A673 (cell line): ENCODE measurements around the gene MOB2. TPM values are rescaled to one million over a fixed set of nuclear protein-coding genes. Genes with fewer than 3 reads are reported as not detected.

Experiments
- BruUV-seq: library from RNA; stranded (reverse); fragments of 400-500 nt; replicated peaks from 2 replicates; lab custom pipeline; 2021; lab: Mats Ljungman, UMichigan
- CTCF ChIA-PET: fragments of 300-600 bp; sonication (Branson Sonifier 250); formaldehyde crosslinking; loops from one replicate; lab custom pipeline; 2022; ENCODE audit warnings: antibody characterized with exemption; lab: Charles Lee
- POLR2A ChIA-PET: fragments of 300-600 bp; sonication (Branson Sonifier 250); formaldehyde crosslinking; loops from one replicate; lab custom pipeline; 2022; ENCODE audit warnings: antibody characterized with exemption; ENCODE audit not compliant: low non-redundant PET; lab: Charles Lee
- DNase-seq: peaks from one replicate; pipeline ENCODE4 v3.0.0-alpha.2; 2015; ENCODE audit warnings: low spot score
- H3K27ac ChIP-seq: fragments of 200-600 bp; sonication (generic); 2 replicates; pipeline ENCODE4 v1.5.1; 2016; ENCODE audit warnings: mixed run types, low read depth, mild to moderate bottlenecking, mixed read lengths, antibody characterized with exemption, low read length; ENCODE audit not compliant: poor library complexity, severe bottlenecking
- H3K27me3 ChIP-seq: fragments of 200-600 bp; sonication (generic); replicated peaks from 2 replicates; pipeline ENCODE4 v1.6.1; 2017; ENCODE audit warnings: mixed run types, low read depth, mild to moderate bottlenecking, mixed read lengths, antibody characterized with exemption, low read length; ENCODE audit not compliant: insufficient read depth, poor library complexity
- H3K36me3 ChIP-seq: fragments of 200-600 bp; sonication (generic); 2 replicates; pipeline ENCODE4 v1.6.1; 2016; ENCODE audit warnings: mixed run types, mild to moderate bottlenecking, mixed read lengths, antibody characterized with exemption, low read length; ENCODE audit not compliant: insufficient read depth, poor library complexity, severe bottlenecking
- H3K4me1 ChIP-seq: fragments of 200-600 bp; sonication (generic); 2 replicates; pipeline ENCODE4 v1.6.1; 2017; ENCODE audit warnings: mixed run types, mild to moderate bottlenecking, mixed read lengths, antibody characterized with exemption, low read length; ENCODE audit not compliant: insufficient read depth, poor library complexity, severe bottlenecking
- H3K4me3 ChIP-seq: fragments of 200-600 bp; sonication (generic); 2 replicates; pipeline ENCODE4 v1.5.1; 2016; ENCODE audit warnings: low read depth, mixed run types, mild to moderate bottlenecking, mixed read lengths, low read length; ENCODE audit not compliant: poor library complexity, severe bottlenecking
- H3K9me3 ChIP-seq: fragments of 200-600 bp; sonication (generic); 2 replicates; pipeline ENCODE4 v1.6.1; 2016; ENCODE audit warnings: mixed run types, low read depth, mild to moderate bottlenecking, mixed read lengths, antibody characterized with exemption, low read length; ENCODE audit not compliant: poor library complexity, severe bottlenecking
- EZH2 ChIP-seq: fragments of 200-600 bp; sonication (generic); IDR thresholded peaks from 2 replicates; pipeline ENCODE4 v1.6.1; 2017; ENCODE audit warnings: borderline replicate concordance, low read depth, mild to moderate bottlenecking, mixed read lengths, antibody characterized with exemption, low read length; ENCODE audit not compliant: poor library complexity, severe bottlenecking
- intact Hi-C: fragments of 100-400 bp; cut with micrococcal nuclease; formaldehyde crosslinking; loops from one replicate; pipeline ENCODE4 v1.10.0; 2022; ENCODE audit not compliant: unreplicated experiment
- total RNA-seq: library from RNA; stranded (reverse); gene quantifications from 2 replicates; pipeline ENCODE4 v1.2.3, GENCODE V29; 2021
- TF ChIP-seq, protein P1 (sequence below): fragments of 300-800, 200-600 bp; sonication (generic); conservative IDR thresholded peaks from 2 replicates; pipeline ENCODE4 v1.5.1; 2017; ENCODE audit warnings: low read depth, mild to moderate bottlenecking, antibody characterized with exemption, low read length, moderate library complexity, mixed read lengths

Gene MOB2
- total RNA-seq, 1 experiment from 2014 or later, result 14.7 TPM

DNA sequence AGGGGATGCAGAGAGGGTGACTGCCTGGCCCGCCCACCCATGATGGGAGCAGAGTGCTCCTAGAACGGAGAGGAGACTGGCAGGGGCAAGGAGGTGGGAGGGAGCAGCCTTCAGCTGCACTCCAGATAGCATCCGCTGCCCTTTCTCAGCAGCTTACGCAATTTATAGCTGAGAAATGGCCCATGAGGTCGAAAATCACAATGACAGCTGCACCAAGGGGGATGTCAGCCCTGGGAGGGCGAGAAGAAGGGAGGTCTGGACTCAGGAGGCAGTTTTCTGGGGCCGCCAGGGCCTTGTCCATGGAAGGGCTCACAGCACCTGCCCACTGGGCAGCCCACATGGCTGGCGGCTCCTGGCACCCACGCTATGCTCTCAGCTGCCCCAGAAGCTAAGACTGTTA is 17.6 kb upstream of the MOB2 start:
- ChIA-PET POLR2A (no interaction called here), CTCF (no interaction called here)
- no peak for DNase-seq
- no peaks in the 10 kb centered on the region for H3K36me3 ChIP-seq
- H3K9me3 ChIP-seq, result no peaks in the 10 kb centered on the region
- H3K27me3 ChIP-seq, result no peaks in the 10 kb centered on the region
- BruUV-seq, result no TSS peak
- intact Hi-C loops, result no loop called here
- H3K4me1 ChIP-seq, result peaks cover 7% of the 10 kb centered on the region
- no peak for TF ChIP-seq EZH2
- TF ChIP-seq, protein P1, sequence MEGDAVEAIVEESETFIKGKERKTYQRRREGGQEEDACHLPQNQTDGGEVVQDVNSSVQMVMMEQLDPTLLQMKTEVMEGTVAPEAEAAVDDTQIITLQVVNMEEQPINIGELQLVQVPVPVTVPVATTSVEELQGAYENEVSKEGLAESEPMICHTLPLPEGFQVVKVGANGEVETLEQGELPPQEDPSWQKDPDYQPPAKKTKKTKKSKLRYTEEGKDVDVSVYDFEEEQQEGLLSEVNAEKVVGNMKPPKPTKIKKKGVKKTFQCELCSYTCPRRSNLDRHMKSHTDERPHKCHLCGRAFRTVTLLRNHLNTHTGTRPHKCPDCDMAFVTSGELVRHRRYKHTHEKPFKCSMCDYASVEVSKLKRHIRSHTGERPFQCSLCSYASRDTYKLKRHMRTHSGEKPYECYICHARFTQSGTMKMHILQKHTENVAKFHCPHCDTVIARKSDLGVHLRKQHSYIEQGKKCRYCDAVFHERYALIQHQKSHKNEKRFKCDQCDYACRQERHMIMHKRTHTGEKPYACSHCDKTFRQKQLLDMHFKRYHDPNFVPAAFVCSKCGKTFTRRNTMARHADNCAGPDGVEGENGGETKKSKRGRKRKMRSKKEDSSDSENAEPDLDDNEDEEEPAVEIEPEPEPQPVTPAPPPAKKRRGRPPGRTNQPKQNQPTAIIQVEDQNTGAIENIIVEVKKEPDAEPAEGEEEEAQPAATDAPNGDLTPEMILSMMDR, result no peak
- no peak overlapping the region for H3K27ac ChIP-seq
- H3K4me3 ChIP-seq, result no peak overlapping the region

DNA sequence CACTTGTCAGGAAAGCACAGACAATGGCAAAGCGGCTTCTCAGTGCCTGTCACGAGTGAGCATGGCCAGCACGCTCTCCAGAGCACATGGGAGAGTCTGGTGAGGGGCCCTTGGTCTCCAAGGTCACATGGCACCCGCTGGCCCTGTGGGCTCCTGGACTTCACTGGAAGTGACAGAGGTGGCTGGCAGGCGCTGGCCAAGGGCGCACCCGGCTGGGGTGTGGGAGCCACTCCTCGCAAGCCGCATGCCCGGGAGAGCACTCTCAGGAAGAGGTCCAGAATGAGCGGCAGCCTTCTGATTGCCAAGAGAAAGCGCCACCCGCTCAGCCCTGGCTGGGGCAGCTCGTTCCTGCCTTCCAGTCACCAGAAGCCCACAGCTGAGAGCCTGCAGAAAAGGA is 17.1 kb upstream of the MOB2 start:
- TF ChIP-seq, protein P1, result no peak
- no peak for TF ChIP-seq EZH2
- ChIA-PET POLR2A (no interaction called here), CTCF (no interaction called here)
- H3K4me1 ChIP-seq, result peaks cover 7% of the 10 kb centered on the region
- no peak overlapping the region for H3K27ac ChIP-seq
- H3K4me3 ChIP-seq, result no peak overlapping the region
- no peaks in the 10 kb centered on the region for H3K27me3 ChIP-seq
- BruUV-seq, result no TSS peak
- intact Hi-C loops, result no loop called here
- DNase-seq, result no peak
- H3K36me3 ChIP-seq, result no peaks in the 10 kb centered on the region
- no peaks in the 10 kb centered on the region for H3K9me3 ChIP-seq

DNA sequence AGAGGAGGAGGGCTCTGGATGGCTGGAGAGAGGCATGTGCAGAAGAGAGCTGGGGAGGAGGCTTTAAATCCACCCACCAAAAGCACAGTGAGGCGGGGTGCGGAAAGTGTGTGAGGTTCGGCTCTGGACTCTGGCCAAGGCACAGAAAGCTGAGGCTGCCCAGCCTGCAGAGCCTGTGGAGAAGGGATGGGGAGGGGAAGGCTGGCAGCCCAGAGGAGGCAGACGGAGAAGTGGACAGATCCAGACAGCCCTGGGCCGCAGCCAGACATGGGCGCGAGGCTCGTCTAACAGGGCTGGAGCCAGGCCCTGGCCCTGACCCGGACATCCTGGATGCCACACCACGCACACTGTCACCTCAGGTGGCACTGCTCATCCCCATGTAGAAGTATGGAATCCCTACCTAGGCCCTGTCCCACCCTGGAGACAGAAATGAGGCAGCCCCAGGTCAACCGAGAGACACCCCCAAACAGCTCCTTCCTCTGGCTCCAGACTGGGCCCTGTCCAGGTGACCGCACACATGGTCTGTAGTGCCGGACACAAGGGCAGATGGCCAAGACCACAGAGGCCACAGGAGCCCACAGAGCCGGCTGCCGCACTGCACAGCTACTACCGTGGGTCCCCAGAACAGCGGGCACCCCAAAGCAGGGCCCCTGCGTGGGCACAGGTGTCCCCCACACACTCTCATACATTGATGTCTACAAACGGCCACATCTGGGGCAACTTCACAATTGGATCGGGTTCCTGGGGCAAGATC is 16.6 kb upstream of the MOB2 start:
- POLR2A ChIA-PET, result no interaction called here
- peaks cover 7% of the 10 kb centered on the region for H3K4me1 ChIP-seq
- DNase-seq, result no peak
- H3K27me3 ChIP-seq, result no peaks in the 10 kb centered on the region
- no peaks in the 10 kb centered on the region for H3K9me3 ChIP-seq
- H3K36me3 ChIP-seq, result no peaks in the 10 kb centered on the region
- CTCF ChIA-PET, result no interaction called here
- no peak overlapping the region for H3K27ac ChIP-seq
- TF ChIP-seq, protein P1, result no peak
- TF ChIP-seq EZH2, result no peak
- H3K4me3 ChIP-seq, result no peak overlapping the region
- intact Hi-C loops, result no loop called here
- no TSS peak for BruUV-seq
